ENCODE results near the gene ARHGAP26.

Gene ARHGAP26

GRCh38 chr5:142833517-142834449 is 63.6 kb downstream of the ARHGAP26 start:
- no peak for DNase-seq

GRCh38 chr5:142834504-142834903 is 64.3 kb downstream of the ARHGAP26 start:
- DNase-seq = no peak

- no peak for DNase-seq
These were observed 65.4 kb downstream of the ARHGAP26 start for GRCh38 chr5:142835540-142835939.

- no peak for DNase-seq
These were observed 65.9 kb downstream of the ARHGAP26 start for GRCh38 chr5:142836048-142836447.

- no peak for DNase-seq
These were observed 67.0 kb downstream of the ARHGAP26 start for GRCh38 chr5:142837081-142837725.

- no peak for DNase-seq
These were observed 68.7 kb downstream of the ARHGAP26 start for GRCh38 chr5:142838845-142839244.

- no peak for DNase-seq
These were observed 69.7 kb downstream of the ARHGAP26 start for GRCh38 chr5:142839711-142840346.

- DNase-seq = no peak
These were observed 70.4 kb downstream of the ARHGAP26 start for GRCh38 chr5:142840575-142840974.

- no peak for DNase-seq
These were observed 71.5 kb downstream of the ARHGAP26 start for GRCh38 chr5:142841511-142842265.

- no peak for DNase-seq
These were observed 73.1 kb downstream of the ARHGAP26 start for GRCh38 chr5:142842994-142843905.

GRCh38 chr5:142844866-142845265 is 74.7 kb downstream of the ARHGAP26 start:
- DNase-seq = no peak

GRCh38 chr5:142845402-142845921 is 75.3 kb downstream of the ARHGAP26 start:
- DNase-seq = no peak

GRCh38 chr5:142845954-142846398 is 75.8 kb downstream of the ARHGAP26 start:
- DNase-seq = no peak

- DNase-seq = no peak
These were observed 76.2 kb downstream of the ARHGAP26 start for GRCh38 chr5:142846406-142846805.

- DNase-seq = no peak
These were observed 78.0 kb downstream of the ARHGAP26 start for GRCh38 chr5:142847898-142848790.

GRCh38 chr5:142849466-142849865 is 79.3 kb downstream of the ARHGAP26 start:
- no peak for DNase-seq

GRCh38 chr5:142849880-142850279 is 79.7 kb downstream of the ARHGAP26 start:
- DNase-seq = no peak

- no peak for DNase-seq
These were observed 81.6 kb downstream of the ARHGAP26 start for GRCh38 chr5:142851731-142852130.

GRCh38 chr5:142852416-142853198 is 82.4 kb downstream of the ARHGAP26 start:
- DNase-seq = no peak

GRCh38 chr5:142853682-142854081 is 83.5 kb downstream of the ARHGAP26 start:
- no peak for DNase-seq

Measured in NCI-H2171 treated with DMSO at 0.1 percent for 48 hours (cell line).